ENCODE data around the gene BMPR2. TPM values are rescaled to one million over a fixed set of nuclear protein-coding genes. Genes with fewer than 3 reads are reported as not detected.
"Not testable (repeated sequence)": the region's sequence is repeated elsewhere in the genome, so short reads cannot be mapped to it uniquely, and the experiment has no call there.

The BMPR2 gene
- polyA plus RNA-seq, 1 experiment = 78.1 TPM

DNA sequence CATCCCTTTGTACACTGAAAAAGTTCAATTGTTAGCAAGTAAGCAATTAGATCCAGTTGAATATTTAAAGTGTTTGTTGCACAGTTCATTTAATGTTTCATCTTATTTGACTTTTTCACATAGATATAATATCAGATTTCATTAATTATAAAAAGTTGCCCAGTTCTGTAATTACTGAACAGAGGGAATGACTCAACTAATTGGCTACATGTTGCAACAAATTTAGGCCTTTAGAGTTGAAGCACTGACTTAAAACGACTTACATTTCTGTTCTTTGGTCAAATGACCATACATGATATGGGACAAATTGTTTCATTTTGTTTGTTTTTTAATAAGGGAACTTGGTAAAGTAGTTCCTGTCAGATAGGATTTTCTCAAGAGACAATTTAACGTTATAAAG lies 190.2 kb downstream of the BMPR2 start:
- CTCF ChIA-PET = interaction anchor here (1.3 kb wide), 1 partner anchor 23 kb away, joined by 4 read pairs; no protein-coding TSS in a partner anchor
- POLR2A ChIA-PET = no interaction called here
- no peak for DNase-seq (ENCODE audit: low read depth, low spot score)
- TF ChIP-seq, protein P1, sequence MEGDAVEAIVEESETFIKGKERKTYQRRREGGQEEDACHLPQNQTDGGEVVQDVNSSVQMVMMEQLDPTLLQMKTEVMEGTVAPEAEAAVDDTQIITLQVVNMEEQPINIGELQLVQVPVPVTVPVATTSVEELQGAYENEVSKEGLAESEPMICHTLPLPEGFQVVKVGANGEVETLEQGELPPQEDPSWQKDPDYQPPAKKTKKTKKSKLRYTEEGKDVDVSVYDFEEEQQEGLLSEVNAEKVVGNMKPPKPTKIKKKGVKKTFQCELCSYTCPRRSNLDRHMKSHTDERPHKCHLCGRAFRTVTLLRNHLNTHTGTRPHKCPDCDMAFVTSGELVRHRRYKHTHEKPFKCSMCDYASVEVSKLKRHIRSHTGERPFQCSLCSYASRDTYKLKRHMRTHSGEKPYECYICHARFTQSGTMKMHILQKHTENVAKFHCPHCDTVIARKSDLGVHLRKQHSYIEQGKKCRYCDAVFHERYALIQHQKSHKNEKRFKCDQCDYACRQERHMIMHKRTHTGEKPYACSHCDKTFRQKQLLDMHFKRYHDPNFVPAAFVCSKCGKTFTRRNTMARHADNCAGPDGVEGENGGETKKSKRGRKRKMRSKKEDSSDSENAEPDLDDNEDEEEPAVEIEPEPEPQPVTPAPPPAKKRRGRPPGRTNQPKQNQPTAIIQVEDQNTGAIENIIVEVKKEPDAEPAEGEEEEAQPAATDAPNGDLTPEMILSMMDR (IDR thresholded peaks at IDR 0.05; ENCODE audit: low read depth, low read length) = no peak
- no peaks in the 10 kb centered on the region for H3K9me3 ChIP-seq (ENCODE audit: control insufficient read depth, insufficient read depth, low read length)
- H3K27ac ChIP-seq (ENCODE audit: low read depth, low read length) = no peak overlapping the region
- no peak overlapping the region for H3K4me3 ChIP-seq (ENCODE audit: low read depth, low read length)
- H3K27me3 ChIP-seq (ENCODE audit: control insufficient read depth, insufficient read depth, low read length) = no peaks in the 10 kb centered on the region

DNA sequence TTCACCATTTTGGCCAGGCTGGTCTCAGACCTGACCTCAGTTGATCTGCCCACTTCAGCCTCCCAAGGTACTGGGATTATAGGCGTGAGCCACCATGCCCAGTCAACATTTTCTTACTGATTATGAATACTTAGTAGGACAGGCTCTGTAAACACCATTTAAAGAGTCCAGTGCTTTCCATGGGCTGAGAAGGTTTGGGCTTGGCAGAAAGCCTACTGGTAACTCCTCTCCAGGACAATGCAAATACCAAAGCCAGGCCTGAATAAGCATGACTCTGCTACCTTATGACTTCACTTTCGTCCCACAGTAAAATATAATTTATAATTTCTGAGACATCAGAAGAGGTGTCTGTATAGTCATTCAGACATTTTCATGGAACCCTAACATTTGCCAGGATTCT lies 198.4 kb downstream of the BMPR2 start:
- Histone ChIP-seq H3K27ac (ENCODE audit: low read depth, low read length) (no peak overlapping the region), H3K9me3 (ENCODE audit: control insufficient read depth, insufficient read depth, low read length) (no peaks in the 10 kb centered on the region), H3K27me3 (ENCODE audit: control insufficient read depth, insufficient read depth, low read length) (no peaks in the 10 kb centered on the region), H3K4me3 (ENCODE audit: low read depth, low read length) (no peak overlapping the region)
- CTCF ChIA-PET = interaction anchor here (0.6 to 1.2 kb wide), 25 partner anchors 9 to 1017 kb away, joined by 3 to 9 read pairs (median 3); no protein-coding TSS in a partner anchor
- DNase-seq (ENCODE audit: low read depth, low spot score) = no peak
- POLR2A ChIA-PET = interaction anchor here (0.6 to 0.7 kb wide), 2 partner anchors 29 to 620 kb away, joined by 4 to 11 read pairs; no protein-coding TSS in a partner anchor
- TF ChIP-seq, protein P1 (IDR thresholded peaks at IDR 0.05; ENCODE audit: low read depth, low read length) = no peak

DNA sequence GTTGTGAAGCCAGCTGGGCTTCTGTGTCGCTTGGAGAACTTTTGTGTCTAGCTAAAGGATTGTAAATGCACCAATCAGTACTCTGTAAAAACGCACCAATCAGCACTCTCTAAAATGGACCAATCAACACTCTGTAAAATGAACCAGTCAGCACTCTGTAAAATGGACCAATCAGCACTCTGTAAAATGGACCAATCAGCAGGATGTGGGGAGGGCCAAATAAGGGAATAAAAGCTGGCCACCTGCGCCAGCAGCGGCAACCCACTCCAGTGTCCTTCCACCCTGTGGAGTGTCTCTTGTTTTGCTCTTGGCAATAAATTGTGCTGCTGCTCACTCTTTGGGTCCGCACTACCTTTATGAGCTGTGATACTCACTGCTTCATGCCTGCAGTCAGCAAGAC lies 199.1 kb downstream of the BMPR2 start:
- H3K27ac ChIP-seq (ENCODE audit: low read depth, low read length); H3K4me3 ChIP-seq (ENCODE audit: low read depth, low read length); CTCF ChIA-PET; POLR2A ChIA-PET; H3K9me3 ChIP-seq (ENCODE audit: control insufficient read depth, insufficient read depth, low read length); H3K27me3 ChIP-seq (ENCODE audit: control insufficient read depth, insufficient read depth, low read length); DNase-seq (ENCODE audit: low read depth, low spot score): not testable (repeated sequence)

DNA sequence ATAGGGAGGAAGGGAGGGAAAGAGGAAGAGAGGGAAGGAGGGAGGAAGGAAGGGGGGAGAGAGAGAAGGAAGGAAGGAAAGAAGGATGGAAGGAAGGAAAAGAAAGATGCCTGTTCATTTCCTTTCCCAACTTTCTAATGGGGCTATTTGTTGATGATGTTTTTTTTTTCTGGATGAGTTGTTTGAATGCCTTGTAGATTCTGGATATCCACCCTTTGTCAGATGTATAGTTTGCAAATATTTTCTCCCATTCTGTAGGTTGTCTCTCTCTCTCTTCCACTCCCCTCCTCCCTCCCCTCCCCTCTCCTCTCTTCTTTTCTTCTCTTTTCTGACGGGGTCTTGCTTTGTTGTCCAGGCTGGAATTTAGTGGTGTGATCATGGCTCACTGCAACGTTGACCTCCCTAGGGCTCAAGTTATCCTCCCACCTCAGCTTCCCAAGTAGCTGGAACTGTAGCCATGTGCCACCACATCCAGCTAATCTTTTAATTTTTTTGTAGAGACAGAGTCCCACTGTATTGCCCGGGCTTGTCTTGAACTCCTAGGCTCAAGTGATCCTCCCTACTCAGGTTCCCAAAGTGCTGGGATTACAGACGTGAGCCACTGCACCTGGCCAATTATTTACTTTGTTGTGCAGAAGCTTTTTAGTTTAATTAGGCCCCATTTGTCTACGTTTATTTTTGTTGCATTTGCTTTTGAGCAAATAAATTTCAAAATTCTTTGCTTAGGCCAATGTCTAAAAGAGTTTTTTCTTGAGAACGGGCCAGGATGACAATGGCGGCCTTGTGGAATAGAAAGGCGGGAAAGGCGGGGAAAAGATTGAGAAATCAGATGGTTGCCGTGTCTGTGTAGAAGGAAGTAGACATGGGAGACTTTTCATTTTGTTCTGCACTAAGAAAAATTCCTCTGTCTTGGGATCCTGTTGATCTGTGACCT lies 201.4 kb downstream of the BMPR2 start:
- ChIA-PET POLR2A (no interaction called here), CTCF (interaction anchor here (0.6 to 1.9 kb wide), 2 partner anchors 11 to 903 kb away, joined by 5 to 11 read pairs; no protein-coding TSS in a partner anchor)
- H3K27ac ChIP-seq (ENCODE audit: low read depth, low read length) = no peak overlapping the region
- H3K27me3 ChIP-seq (ENCODE audit: control insufficient read depth, insufficient read depth, low read length) = no peaks in the 10 kb centered on the region
- TF ChIP-seq, protein P1 (IDR thresholded peaks at IDR 0.05; ENCODE audit: low read depth, low read length) = no peak
- no peaks in the 10 kb centered on the region for H3K9me3 ChIP-seq (ENCODE audit: control insufficient read depth, insufficient read depth, low read length)
- H3K4me3 ChIP-seq (ENCODE audit: low read depth, low read length) = no peak overlapping the region
- no peak for DNase-seq (ENCODE audit: low read depth, low spot score)

DNA sequence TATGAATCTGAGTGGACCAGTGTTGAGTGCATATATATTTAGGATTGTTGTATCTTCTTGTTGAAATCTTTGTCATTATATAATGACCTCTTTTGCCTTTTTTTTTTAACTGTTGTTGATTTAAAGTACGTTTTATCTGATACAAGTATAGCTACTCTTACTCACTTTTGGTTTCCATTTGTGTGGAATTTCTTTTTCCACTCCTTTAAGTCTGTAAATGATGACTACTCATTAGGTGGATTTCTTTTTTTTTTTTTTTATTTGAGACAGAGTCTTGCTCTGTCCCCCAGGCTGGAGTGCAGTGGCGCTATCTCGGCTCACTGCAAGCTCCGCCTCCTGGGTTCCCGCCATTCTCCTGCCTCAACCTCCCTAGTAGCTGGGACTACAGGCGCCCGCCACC lies 206.7 kb downstream of the BMPR2 start:
- CTCF ChIA-PET; POLR2A ChIA-PET; H3K27ac ChIP-seq (ENCODE audit: low read depth, low read length): not testable (repeated sequence)

GRCh38 chr2:202583709-202584219 lies 207.6 kb downstream of the BMPR2 start:
- TF ChIP-seq, protein P1 (IDR thresholded peaks at IDR 0.05; ENCODE audit: low read depth, low read length) = no peak
- Histone ChIP-seq H3K27ac (ENCODE audit: low read depth, low read length) (no peak overlapping the region), H3K27me3 (ENCODE audit: control insufficient read depth, insufficient read depth, low read length) (no peaks in the 10 kb centered on the region), H3K4me3 (ENCODE audit: low read depth, low read length) (no peak overlapping the region), H3K9me3 (ENCODE audit: control insufficient read depth, insufficient read depth, low read length) (no peaks in the 10 kb centered on the region)
- ChIA-PET POLR2A (no interaction called here), CTCF (interaction anchor here (0.6 kb wide), 1 partner anchor 10 kb away, joined by 3 read pairs; no protein-coding TSS in a partner anchor)
- no peak for DNase-seq (ENCODE audit: low read depth, low spot score)

More for the DNA sequence above, 206.7 kb downstream of the BMPR2 start:
- not testable (repeated sequence) for DNase-seq (ENCODE audit: low read depth, low spot score); H3K9me3 ChIP-seq (ENCODE audit: control insufficient read depth, insufficient read depth, low read length); H3K4me3 ChIP-seq (ENCODE audit: low read depth, low read length); H3K27me3 ChIP-seq (ENCODE audit: control insufficient read depth, insufficient read depth, low read length)

Data from AG04450 (cell line).